Measurements from ENCODE around the gene KDM5B. TPM values are rescaled to one million over a fixed set of nuclear protein-coding genes. Genes with fewer than 3 reads are reported as not detected.

Gene KDM5B
- total and polyA plus RNA-seq, 4 donors, result 60.2 to 114 (median 74.1) TPM

- peaks cover 7% of the 10 kb centered on the region for H3K4me1 ChIP-seq (ENCODE audit: control insufficient read depth, insufficient read depth, low read length)
Measured at GRCh38 chr1:202697038-202697437, 111.2 kb downstream of the KDM5B start.

GRCh38 chr1:202694314-202694713, 113.9 kb downstream of the KDM5B start:
- Histone ChIP-seq H3K27ac (ENCODE audit: low read depth, low read length) (no peak overlapping the region), H3K27me3 (ENCODE audit: control insufficient read depth, insufficient read depth, low read length) (peaks cover 8% of the 10 kb centered on the region), H3K9me3 (ENCODE audit: control insufficient read depth, insufficient read depth, low read length) (no peaks in the 10 kb centered on the region), H3K4me3 (ENCODE audit: low read depth, low read length) (no peak overlapping the region), H3K4me1 (ENCODE audit: control insufficient read depth, insufficient read depth, low read length) (peaks cover 3% of the 10 kb centered on the region), H3K36me3 (ENCODE audit: control insufficient read depth, insufficient read depth, low read length) (no peaks in the 10 kb centered on the region)
- DNase-seq (ENCODE audit: low read depth in 4 of 6, low spot score in 6 of 6), result peak in 1 of 6 donors; percentile 53
- 62% methylated on average over 5 of the region's 5 CpGs for WGBS (ENCODE audit: insufficient coverage)

More at GRCh38 chr1:202697038-202697437, 111.2 kb downstream of the KDM5B start:
- peaks cover 8% of the 10 kb centered on the region for H3K27me3 ChIP-seq (ENCODE audit: control insufficient read depth, insufficient read depth, low read length)
- no peaks in the 10 kb centered on the region for H3K36me3 ChIP-seq (ENCODE audit: control insufficient read depth, insufficient read depth, low read length)
- H3K9me3 ChIP-seq (ENCODE audit: control insufficient read depth, insufficient read depth, low read length), result no peaks in the 10 kb centered on the region
- H3K4me3 ChIP-seq (ENCODE audit: low read depth, low read length), result no peak overlapping the region
- no peak overlapping the region for H3K27ac ChIP-seq (ENCODE audit: low read depth, low read length)
- 73% methylated on average over 3 of the region's 6 CpGs for WGBS (ENCODE audit: insufficient coverage)
- DNase-seq (ENCODE audit: low read depth in 4 of 6, low spot score in 6 of 6), result no peak

- no peak overlapping the region for H3K4me3 ChIP-seq (ENCODE audit: low read depth, low read length)
- no peaks in the 10 kb centered on the region for H3K9me3 ChIP-seq (ENCODE audit: control insufficient read depth, insufficient read depth, low read length)
- H3K27me3 ChIP-seq (ENCODE audit: control insufficient read depth, insufficient read depth, low read length), result peaks cover 8% of the 10 kb centered on the region
- peak in 3 of 6 donors; percentile 45 to 77 (median 50) for DNase-seq (ENCODE audit: low read depth in 4 of 6, low spot score in 6 of 6)
- 0% methylated on average over 1 of the region's 3 CpGs for WGBS (ENCODE audit: insufficient coverage)
- peaks cover 3% of the 10 kb centered on the region for H3K4me1 ChIP-seq (ENCODE audit: control insufficient read depth, insufficient read depth, low read length)
- H3K27ac ChIP-seq (ENCODE audit: low read depth, low read length), result no peak overlapping the region
- no peaks in the 10 kb centered on the region for H3K36me3 ChIP-seq (ENCODE audit: control insufficient read depth, insufficient read depth, low read length)
Measured at GRCh38 chr1:202692959-202693555, 115.2 kb downstream of the KDM5B start.

- Histone ChIP-seq H3K36me3 (ENCODE audit: control insufficient read depth, insufficient read depth, low read length) (no peaks in the 10 kb centered on the region), H3K4me3 (ENCODE audit: low read depth, low read length) (no peak overlapping the region), H3K27me3 (ENCODE audit: control insufficient read depth, insufficient read depth, low read length) (peaks cover 7% of the 10 kb centered on the region), H3K27ac (ENCODE audit: low read depth, low read length) (no peak overlapping the region), H3K9me3 (ENCODE audit: control insufficient read depth, insufficient read depth, low read length) (no peaks in the 10 kb centered on the region), H3K4me1 (ENCODE audit: control insufficient read depth, insufficient read depth, low read length) (peaks cover 9% of the 10 kb centered on the region)
- WGBS (ENCODE audit: insufficient coverage), result 40% methylated on average over 2 of the region's 2 CpGs
- DNase-seq (ENCODE audit: low read depth in 4 of 6, low spot score in 6 of 6), result peak in 2 of 6 donors; percentile 64 to 74
Measured at GRCh38 chr1:202691816-202692215, 116.4 kb downstream of the KDM5B start.

GRCh38 chr1:202689493-202690342, 118.5 kb downstream of the KDM5B start:
- Histone ChIP-seq H3K36me3 (ENCODE audit: control insufficient read depth, insufficient read depth, low read length) (no peaks in the 10 kb centered on the region), H3K4me3 (ENCODE audit: low read depth, low read length) (no peak overlapping the region), H3K9me3 (ENCODE audit: control insufficient read depth, insufficient read depth, low read length) (no peaks in the 10 kb centered on the region), H3K27ac (ENCODE audit: low read depth, low read length) (no peak overlapping the region), H3K4me1 (ENCODE audit: control insufficient read depth, insufficient read depth, low read length) (peaks cover 9% of the 10 kb centered on the region), H3K27me3 (ENCODE audit: control insufficient read depth, insufficient read depth, low read length) (no peaks in the 10 kb centered on the region)
- 75% methylated on average over 4 of the region's 9 CpGs for WGBS (ENCODE audit: insufficient coverage)
- no peak for DNase-seq (ENCODE audit: low read depth in 4 of 6, low spot score in 6 of 6)

- Histone ChIP-seq H3K4me1 (ENCODE audit: control insufficient read depth, insufficient read depth, low read length) (peaks cover 6% of the 10 kb centered on the region), H3K4me3 (ENCODE audit: low read depth, low read length) (no peak overlapping the region), H3K27me3 (ENCODE audit: control insufficient read depth, insufficient read depth, low read length) (peaks cover 2% of the 10 kb centered on the region), H3K9me3 (ENCODE audit: control insufficient read depth, insufficient read depth, low read length) (no peaks in the 10 kb centered on the region), H3K36me3 (ENCODE audit: control insufficient read depth, insufficient read depth, low read length) (no peaks in the 10 kb centered on the region), H3K27ac (ENCODE audit: low read depth, low read length) (no peak overlapping the region)
- 67% methylated on average over 3 of the region's 3 CpGs for WGBS (ENCODE audit: insufficient coverage)
- DNase-seq (ENCODE audit: low read depth in 4 of 6, low spot score in 6 of 6), result no peak
Measured at GRCh38 chr1:202689082-202689481, 119.1 kb downstream of the KDM5B start.

- DNase-seq (ENCODE audit: low read depth in 4 of 6, low spot score in 6 of 6), result no peak
- H3K4me1 ChIP-seq (ENCODE audit: control insufficient read depth, insufficient read depth, low read length), result peaks cover 6% of the 10 kb centered on the region
- peaks cover 2% of the 10 kb centered on the region for H3K27me3 ChIP-seq (ENCODE audit: control insufficient read depth, insufficient read depth, low read length)
- H3K4me3 ChIP-seq (ENCODE audit: low read depth, low read length), result no peak overlapping the region
- no peak overlapping the region for H3K27ac ChIP-seq (ENCODE audit: low read depth, low read length)
- WGBS (ENCODE audit: insufficient coverage), result 86% methylated on average over 4 of the region's 7 CpGs
- H3K36me3 ChIP-seq (ENCODE audit: control insufficient read depth, insufficient read depth, low read length), result no peaks in the 10 kb centered on the region
- no peaks in the 10 kb centered on the region for H3K9me3 ChIP-seq (ENCODE audit: control insufficient read depth, insufficient read depth, low read length)
Measured at GRCh38 chr1:202688401-202688800, 119.8 kb downstream of the KDM5B start.

GRCh38 chr1:202687798-202688197, 120.4 kb downstream of the KDM5B start:
- no peak for DNase-seq (ENCODE audit: low read depth in 4 of 6, low spot score in 6 of 6)
- Histone ChIP-seq H3K4me1 (ENCODE audit: control insufficient read depth, insufficient read depth, low read length) (peaks cover 6% of the 10 kb centered on the region), H3K4me3 (ENCODE audit: low read depth, low read length) (no peak overlapping the region), H3K27ac (ENCODE audit: low read depth, low read length) (no peak overlapping the region), H3K27me3 (ENCODE audit: control insufficient read depth, insufficient read depth, low read length) (peaks cover 2% of the 10 kb centered on the region), H3K9me3 (ENCODE audit: control insufficient read depth, insufficient read depth, low read length) (no peaks in the 10 kb centered on the region), H3K36me3 (ENCODE audit: control insufficient read depth, insufficient read depth, low read length) (no peaks in the 10 kb centered on the region)
- WGBS (ENCODE audit: insufficient coverage), result 83% methylated on average over 1 of the region's 3 CpGs

GRCh38 chr1:202687370-202687769, 120.9 kb downstream of the KDM5B start:
- no peaks in the 10 kb centered on the region for H3K36me3 ChIP-seq (ENCODE audit: control insufficient read depth, insufficient read depth, low read length)
- peaks cover 6% of the 10 kb centered on the region for H3K4me1 ChIP-seq (ENCODE audit: control insufficient read depth, insufficient read depth, low read length)
- WGBS (ENCODE audit: insufficient coverage), result 60% methylated on average over 1 of the region's 11 CpGs
- H3K4me3 ChIP-seq (ENCODE audit: low read depth, low read length), result no peak overlapping the region
- H3K27me3 ChIP-seq (ENCODE audit: control insufficient read depth, insufficient read depth, low read length), result peaks cover 2% of the 10 kb centered on the region
- DNase-seq (ENCODE audit: low read depth in 4 of 6, low spot score in 6 of 6), result no peak
- no peak overlapping the region for H3K27ac ChIP-seq (ENCODE audit: low read depth, low read length)
- H3K9me3 ChIP-seq (ENCODE audit: control insufficient read depth, insufficient read depth, low read length), result no peaks in the 10 kb centered on the region

Data from spinal cord (tissue), 10 donors.